ENCODE data around the gene TMEM117.
"Not testable (repeated sequence)": the region's sequence is repeated elsewhere in the genome, so short reads cannot be mapped to it uniquely, and the experiment has no call there.

Gene TMEM117

GRCh38 chr12:44375694-44376093 lies 539.8 kb downstream of the TMEM117 start:
- TF ChIP-seq CTCF (IDR thresholded peaks at IDR 0.05; ENCODE audit: low read depth, low read length): no peak
- no peak for DNase-seq
- H3K4me3 ChIP-seq (ENCODE audit: low read depth, low read length): no peak overlapping the region
- H3K4me1 ChIP-seq: peaks cover 23% of the 10 kb centered on the region
- H3K36me3 ChIP-seq: no peaks in the 10 kb centered on the region
- H3K9me3 ChIP-seq: no peaks in the 10 kb centered on the region
- H3K27me3 ChIP-seq: no peaks in the 10 kb centered on the region

DNA sequence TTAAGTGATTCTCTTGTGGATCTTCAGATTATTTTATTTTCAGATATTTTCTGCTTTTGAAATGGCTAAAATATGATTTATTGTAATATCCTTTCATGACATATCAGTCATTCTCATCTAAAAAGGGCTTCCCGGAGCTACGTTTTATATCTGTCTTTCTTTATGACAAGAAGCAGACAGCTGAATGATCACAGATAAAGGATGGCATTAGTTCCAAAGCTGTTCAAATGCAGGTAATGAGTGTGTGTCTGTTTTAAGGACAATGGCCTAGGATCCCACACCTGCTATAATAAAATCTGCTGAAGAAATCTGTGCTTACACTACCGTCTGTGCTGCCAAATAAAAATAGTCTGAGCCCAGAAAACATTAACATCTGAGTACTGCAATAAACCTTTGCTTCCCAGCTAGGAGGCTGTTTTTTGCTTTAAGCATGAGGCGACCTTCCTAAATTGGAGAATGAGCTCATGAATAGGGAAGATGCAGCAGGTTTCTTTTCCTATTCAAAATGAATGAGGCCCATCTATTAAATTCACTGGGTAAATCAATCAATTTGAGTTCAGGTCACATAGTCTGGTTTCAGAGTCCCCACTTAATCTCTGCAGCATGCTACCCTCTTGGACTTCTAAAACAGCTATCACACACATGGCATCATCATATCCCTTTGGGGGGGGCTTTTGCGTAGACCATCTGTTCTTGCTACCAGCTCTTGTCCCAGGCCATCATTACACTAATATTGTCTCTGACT lies 541.7 kb downstream of the TMEM117 start:
- no peaks in the 10 kb centered on the region for H3K27me3 ChIP-seq
- no peak for TF ChIP-seq CTCF (IDR thresholded peaks at IDR 0.05; ENCODE audit: low read depth, low read length)
- DNase-seq: peak; percentile 19
- H3K4me1 ChIP-seq: peaks cover 23% of the 10 kb centered on the region
- no peak overlapping the region for H3K4me3 ChIP-seq (ENCODE audit: low read depth, low read length)
- H3K36me3 ChIP-seq: no peaks in the 10 kb centered on the region
- H3K9me3 ChIP-seq: no peaks in the 10 kb centered on the region

DNA sequence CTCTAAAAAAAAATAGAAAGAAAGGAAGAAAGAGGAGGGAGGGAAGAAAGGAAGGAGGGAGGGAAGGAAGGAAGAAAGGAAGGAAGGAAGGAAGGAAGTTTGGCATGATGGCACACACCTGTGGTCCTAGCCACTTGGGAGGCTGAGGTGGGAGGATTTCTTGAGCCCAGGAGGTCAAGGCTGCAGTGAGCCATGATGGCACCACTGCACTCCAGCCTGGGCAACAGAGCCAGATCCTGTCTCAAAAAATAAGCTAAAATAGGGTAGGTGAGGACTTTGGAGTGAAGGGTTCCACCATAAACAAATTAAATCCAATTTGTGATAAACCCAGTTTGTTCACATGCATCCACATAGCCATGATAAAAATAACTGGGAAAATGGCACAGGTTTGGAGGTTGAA lies 543.2 kb downstream of the TMEM117 start:
- not testable (repeated sequence) for H3K36me3 ChIP-seq; H3K9me3 ChIP-seq; H3K4me3 ChIP-seq (ENCODE audit: low read depth, low read length); H3K27me3 ChIP-seq; DNase-seq
- peaks cover 19% of the 10 kb centered on the region for H3K4me1 ChIP-seq

DNA sequence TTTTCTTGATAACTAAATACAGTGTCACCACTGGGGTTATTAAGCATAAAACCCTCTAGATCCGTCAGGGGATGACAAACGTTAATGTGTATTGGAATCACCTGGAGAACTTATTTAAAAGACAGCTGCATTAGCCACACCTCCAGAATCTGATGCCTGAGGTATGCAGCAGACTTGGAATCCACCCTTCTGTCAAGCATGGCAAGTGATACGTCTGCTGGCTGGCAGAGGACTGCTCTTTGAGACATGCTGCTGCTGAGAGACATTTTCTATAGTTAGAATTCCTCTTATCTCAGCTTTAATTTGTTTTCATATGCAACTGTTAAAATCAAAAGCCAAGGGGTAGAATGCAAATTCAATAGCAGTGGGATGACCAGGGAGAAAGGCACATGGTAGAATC lies 544.0 kb downstream of the TMEM117 start:
- Histone ChIP-seq H3K9me3 (no peaks in the 10 kb centered on the region), H3K27me3 (no peaks in the 10 kb centered on the region), H3K4me1 (peaks cover 19% of the 10 kb centered on the region), H3K4me3 (ENCODE audit: low read depth, low read length) (no peak overlapping the region), H3K36me3 (no peaks in the 10 kb centered on the region)
- no peak for DNase-seq
- TF ChIP-seq CTCF (IDR thresholded peaks at IDR 0.05; ENCODE audit: low read depth, low read length): no peak

- Histone ChIP-seq H3K9me3 (no peaks in the 10 kb centered on the region), H3K4me1 (peaks cover 21% of the 10 kb centered on the region), H3K27me3 (no peaks in the 10 kb centered on the region), H3K4me3 (ENCODE audit: low read depth, low read length) (no peak overlapping the region), H3K36me3 (no peaks in the 10 kb centered on the region)
- no peak for TF ChIP-seq CTCF (IDR thresholded peaks at IDR 0.05; ENCODE audit: low read depth, low read length)
- DNase-seq: no peak
These were observed 545.0 kb downstream of the TMEM117 start for GRCh38 chr12:44380861-44381260.

DNA sequence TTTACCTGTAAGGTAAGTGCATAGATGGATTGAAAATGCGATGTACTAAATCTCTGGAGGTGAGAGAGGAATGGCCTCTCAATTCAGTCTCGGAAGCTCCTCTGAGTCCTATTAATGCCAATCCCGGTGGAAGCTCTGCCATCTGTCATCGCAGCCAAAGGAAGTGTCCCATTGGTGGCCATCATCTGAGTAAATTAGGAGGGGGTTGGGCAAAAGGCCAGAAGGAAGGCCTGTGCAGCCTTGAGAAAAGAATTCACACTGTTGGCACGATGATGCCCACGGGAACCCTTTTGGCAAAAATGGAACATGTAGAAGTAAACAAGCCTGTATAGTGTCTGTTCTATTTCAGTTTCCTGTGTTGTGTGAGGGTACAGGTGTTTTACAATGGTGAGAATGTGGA lies 545.5 kb downstream of the TMEM117 start:
- Histone ChIP-seq H3K4me3 (ENCODE audit: low read depth, low read length) (no peak overlapping the region), H3K27me3 (no peaks in the 10 kb centered on the region), H3K9me3 (no peaks in the 10 kb centered on the region), H3K36me3 (no peaks in the 10 kb centered on the region), H3K4me1 (peaks cover 23% of the 10 kb centered on the region)
- TF ChIP-seq CTCF (IDR thresholded peaks at IDR 0.05; ENCODE audit: low read depth, low read length): no peak
- DNase-seq: no peak

All from BE2C (cell line).